ENCODE measurements around the gene HS3ST2.
"Not testable (repeated sequence)": the region's sequence is repeated elsewhere in the genome, so short reads cannot be mapped to it uniquely, and the experiment has no call there.

The HS3ST2 gene

GRCh38 chr16:22816475-22816874, 2.5 kb downstream of the HS3ST2 start:
- POLR2A ChIA-PET (ENCODE audit: low non-redundant PET) = no interaction called here
- CTCF ChIA-PET = no interaction called here
- DNase-seq (ENCODE audit: low spot score) = peak; percentile 49
- TF ChIP-seq CTCF (conservative IDR thresholded peaks at IDR 0.05; ENCODE audit: low read depth) = no peak
- no peak overlapping the region; the same call in 1 of the 2 replicates for H3K27ac ChIP-seq

GRCh38 chr16:22818736-22819135, 4.8 kb downstream of the HS3ST2 start:
- DNase-seq (ENCODE audit: low spot score); H3K27ac ChIP-seq; POLR2A ChIA-PET (ENCODE audit: low non-redundant PET); CTCF ChIA-PET: not testable (repeated sequence)

GRCh38 chr16:22838681-22839080, 24.7 kb downstream of the HS3ST2 start:
- no peak overlapping the region for H3K27ac ChIP-seq
- no peak for DNase-seq (ENCODE audit: low spot score)
- no peak for TF ChIP-seq CTCF (conservative IDR thresholded peaks at IDR 0.05; ENCODE audit: low read depth)
- ChIA-PET CTCF (no interaction called here), POLR2A (ENCODE audit: low non-redundant PET) (no interaction called here)

- CTCF ChIA-PET = interaction anchor here (0.7 kb wide), 1 partner anchor 44 kb away, joined by 3 read pairs; no protein-coding TSS in a partner anchor
- H3K27ac ChIP-seq; POLR2A ChIA-PET (ENCODE audit: low non-redundant PET); DNase-seq (ENCODE audit: low spot score): not testable (repeated sequence)
Observed at GRCh38 chr16:22842031-22842430, 28.1 kb downstream of the HS3ST2 start.

- TF ChIP-seq CTCF (conservative IDR thresholded peaks at IDR 0.05; ENCODE audit: low read depth) = no peak
- no peak for DNase-seq (ENCODE audit: low spot score)
- CTCF ChIA-PET = no interaction called here
- POLR2A ChIA-PET (ENCODE audit: low non-redundant PET) = no interaction called here
- no peak overlapping the region for H3K27ac ChIP-seq
Observed at GRCh38 chr16:22843122-22843521, 29.2 kb downstream of the HS3ST2 start.

- no peak for TF ChIP-seq CTCF (conservative IDR thresholded peaks at IDR 0.05; ENCODE audit: low read depth)
- DNase-seq (ENCODE audit: low spot score) = no peak
- POLR2A ChIA-PET (ENCODE audit: low non-redundant PET) = no interaction called here
- H3K27ac ChIP-seq = no peak overlapping the region
- CTCF ChIA-PET = no interaction called here
Observed at GRCh38 chr16:22843856-22844255, 29.9 kb downstream of the HS3ST2 start.

GRCh38 chr16:22844416-22844815, 30.5 kb downstream of the HS3ST2 start:
- no peak overlapping the region for H3K27ac ChIP-seq
- ChIA-PET POLR2A (ENCODE audit: low non-redundant PET) (no interaction called here), CTCF (no interaction called here)
- no peak for TF ChIP-seq CTCF (conservative IDR thresholded peaks at IDR 0.05; ENCODE audit: low read depth)
- no peak for DNase-seq (ENCODE audit: low spot score)

GRCh38 chr16:22847100-22847499, 33.1 kb downstream of the HS3ST2 start:
- DNase-seq (ENCODE audit: low spot score) = no peak
- POLR2A ChIA-PET (ENCODE audit: low non-redundant PET) = no interaction called here
- CTCF ChIA-PET = no interaction called here
- no peak for TF ChIP-seq CTCF (conservative IDR thresholded peaks at IDR 0.05; ENCODE audit: low read depth)
- no peak overlapping the region for H3K27ac ChIP-seq

Data from RWPE1 (cell line).